MM.1S (cell line): ENCODE data around the gene TRIM6.

Experiments used
- DNase-seq: peaks from one replicate; pipeline ENCODE4 v3.0.0-alpha.2; 2015
- H2AFZ ChIP-seq: fragments of 300-600 bp; sonication (generic); 2 replicates; pipeline ENCODE4 v1.6.0; 2016; ENCODE audit warnings: antibody characterized with exemption, low read length
- H3F3A ChIP-seq: fragments of 300-600 bp; sonication (generic); 2 replicates; pipeline ENCODE4 v1.6.1; 2016; ENCODE audit warnings: mild to moderate bottlenecking, antibody characterized with exemption, low read length, moderate library complexity, mixed read lengths; ENCODE audit not compliant: insufficient read depth
- H3K27ac ChIP-seq: fragments of 300-600 bp; sonication (generic); 2 replicates; pipeline ENCODE4 v1.5.1; 2016; ENCODE audit warnings: mild to moderate bottlenecking, low read length
- H3K27me3 ChIP-seq: fragments of 300-600 bp; sonication (generic); replicated peaks from 2 replicates; pipeline ENCODE4 v1.6.0; 2016; ENCODE audit warnings: low read length; ENCODE audit not compliant: insufficient read depth
- H3K36me3 ChIP-seq: fragments of 300-600 bp; sonication (generic); replicated peaks from 2 replicates; pipeline ENCODE4 v1.6.1; 2016; ENCODE audit warnings: mild to moderate bottlenecking, low read length, mixed read lengths; ENCODE audit not compliant: insufficient read depth
- H3K4me1 ChIP-seq: fragments of 300-600 bp; sonication (generic); 2 replicates; pipeline ENCODE4 v1.6.1; 2016; ENCODE audit warnings: low read length, mixed read lengths
- H3K4me2 ChIP-seq: fragments of 300-600 bp; sonication (generic); 2 replicates; pipeline ENCODE4 v1.6.0; 2016; ENCODE audit warnings: low read depth, low read length
- H3K4me3 ChIP-seq: fragments of 300-600 bp; sonication (generic); 2 replicates; pipeline ENCODE4 v1.5.1; 2016; ENCODE audit warnings: low read length, mixed read lengths
- H3K79me2 ChIP-seq: fragments of 300-600 bp; sonication (generic); 2 replicates; pipeline ENCODE4 v1.6.1; 2016; ENCODE audit warnings: mixed run types, low read length, mixed read lengths
- H3K9ac ChIP-seq: fragments of 300-600 bp; sonication (generic); 2 replicates; pipeline ENCODE4 v1.6.1; 2016; ENCODE audit warnings: low read length, mixed read lengths
- H3K9me2 ChIP-seq: fragments of 300-600 bp; sonication (generic); replicated peaks from 2 replicates; pipeline ENCODE4 v1.6.1; 2016; ENCODE audit warnings: mild to moderate bottlenecking, low read length, mixed read lengths; ENCODE audit not compliant: insufficient read depth
- H3K9me3 ChIP-seq: fragments of 300-600 bp; sonication (generic); replicated peaks from 2 replicates; pipeline ENCODE4 v1.6.1; 2016; ENCODE audit warnings: mild to moderate bottlenecking, low read length, mixed read lengths; ENCODE audit not compliant: insufficient read depth
- H4K20me1 ChIP-seq: fragments of 300-600 bp; sonication (generic); 2 replicates; pipeline ENCODE4 v1.6.1; 2016; ENCODE audit warnings: mild to moderate bottlenecking, low read length, moderate library complexity, mixed read lengths; ENCODE audit not compliant: insufficient read depth
- CTCF ChIP-seq: fragments of 300-600 bp; sonication (generic); IDR thresholded peaks from 2 replicates; pipeline ENCODE4 v1.5.1; 2016; ENCODE audit warnings: antibody characterized with exemption, low read length, mixed read lengths
- EZH2 ChIP-seq: fragments of 300-600 bp; sonication (generic); optimal IDR thresholded peaks from 2 replicates; pipeline ENCODE3; 2017; ENCODE audit warnings: low read depth, mild to moderate bottlenecking, antibody characterized with exemption, low read length, mixed read lengths
- EZH2phosphoT487 ChIP-seq: fragments of 300-600 bp; sonication (generic); IDR thresholded peaks from 2 replicates; pipeline ENCODE4 v1.6.1; 2018; ENCODE audit warnings: antibody characterized with exemption, low read length

TRIM6 gene

DNA sequence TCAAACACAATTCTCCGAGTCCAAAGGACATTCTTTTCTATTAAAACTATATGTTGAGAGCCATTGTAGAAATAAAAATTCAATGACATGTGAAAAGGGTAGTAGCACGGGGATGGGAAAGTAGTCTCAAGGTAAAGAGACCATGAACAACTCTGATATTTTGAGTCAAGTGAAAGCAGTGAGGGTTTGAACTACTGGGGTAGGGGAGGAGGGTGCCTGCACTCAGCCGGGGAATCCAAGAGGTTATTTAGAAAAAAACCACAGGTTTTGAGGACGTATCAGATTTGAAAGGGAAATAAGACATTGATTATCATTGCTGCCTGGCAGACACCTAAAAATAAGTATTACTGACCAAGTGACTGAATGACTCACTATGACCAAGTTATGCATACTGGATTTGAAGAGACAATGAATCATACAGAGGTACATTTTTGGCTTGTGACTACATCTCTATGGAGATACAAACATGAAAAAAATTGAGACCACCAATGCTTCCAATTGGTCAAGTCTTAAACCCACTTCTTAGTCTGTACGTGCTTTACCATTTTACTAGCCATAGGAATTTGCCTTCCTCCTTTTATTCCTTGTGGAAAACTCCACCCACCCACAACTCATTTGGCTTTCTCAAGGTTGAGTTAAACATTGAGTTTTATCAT, 45.9 kb upstream of the TRIM6 start:
- no peak overlapping the region for H3K9ac ChIP-seq
- H3K4me2 ChIP-seq: no peak overlapping the region
- H3K9me2 ChIP-seq: no peaks in the 10 kb centered on the region
- TF ChIP-seq EZH2phosphoT487 (no peak), CTCF (no peak), EZH2 (no peak)
- no peaks in the 10 kb centered on the region for H4K20me1 ChIP-seq
- no peaks in the 10 kb centered on the region for H3K79me2 ChIP-seq
- no peaks in the 10 kb centered on the region for H3F3A ChIP-seq
- H3K4me3 ChIP-seq: no peak overlapping the region
- H3K27ac ChIP-seq: no peak overlapping the region
- no peaks in the 10 kb centered on the region for H3K9me3 ChIP-seq
- no peaks in the 10 kb centered on the region for H3K27me3 ChIP-seq
- peaks cover 13% of the 10 kb centered on the region for H3K4me1 ChIP-seq
- DNase-seq: no peak
- no peak overlapping the region for H2AFZ ChIP-seq
- no peaks in the 10 kb centered on the region for H3K36me3 ChIP-seq

- Histone ChIP-seq H4K20me1 (no peaks in the 10 kb centered on the region), H3K9ac (no peak overlapping the region; the same call in 1 of the 2 replicates), H3K4me2 (peak overlapping the region; percentile 19; the same call in 1 of the 2 replicates), H3K27me3 (no peaks in the 10 kb centered on the region), H3K9me2 (no peaks in the 10 kb centered on the region), H3K27ac (no peak overlapping the region), H3K79me2 (no peaks in the 10 kb centered on the region), H2AFZ (0 out of 2 replicates have a peak overlapping the region, but pooled peaks have one; percentile 6), H3K9me3 (no peaks in the 10 kb centered on the region), H3F3A (no peaks in the 10 kb centered on the region), H3K36me3 (no peaks in the 10 kb centered on the region), H3K4me1 (peaks cover 9% of the 10 kb centered on the region), H3K4me3 (no peak overlapping the region)
- DNase-seq: peak; percentile 10
- TF ChIP-seq EZH2 (no peak), CTCF (peak; percentile 43)
Observed at GRCh38 chr11:5553343-5553742, 43.1 kb upstream of the TRIM6 start.

- Histone ChIP-seq H3K4me3 (no peak overlapping the region), H3K9me3 (no peaks in the 10 kb centered on the region), H4K20me1 (no peaks in the 10 kb centered on the region), H3K27me3 (no peaks in the 10 kb centered on the region), H2AFZ (no peak overlapping the region), H3K27ac (no peak overlapping the region), H3K36me3 (no peaks in the 10 kb centered on the region), H3K9me2 (no peaks in the 10 kb centered on the region), H3F3A (no peaks in the 10 kb centered on the region), H3K4me2 (no peak overlapping the region), H3K9ac (no peak overlapping the region), H3K79me2 (no peaks in the 10 kb centered on the region), H3K4me1 (peaks cover 6% of the 10 kb centered on the region)
- TF ChIP-seq CTCF (no peak), EZH2 (no peak), EZH2phosphoT487 (no peak)
- no peak for DNase-seq
Observed at GRCh38 chr11:5556596-5557188, 39.7 kb upstream of the TRIM6 start.
